ENCODE data around the gene CENPU.
A peak's percentile ranks its signal among the peaks of the same experiment; 100 is the strongest.
"Not testable (repeated sequence)": the region's sequence is repeated elsewhere in the genome, so short reads cannot be mapped to it uniquely, and the experiment has no call there.

CENPU gene

GRCh38 chr4:184680698-184681097 is 53.2 kb downstream of the CENPU start:
- DNase-seq, result no peak
- in situ Hi-C loops (cut with MboI; ENCODE audit: low pct_unique_long_range_greater_than_20kb, low sequenced_read_pairs), result no loop called here

- in situ Hi-C loops (cut with MboI; ENCODE audit: low pct_unique_long_range_greater_than_20kb, low sequenced_read_pairs), result no loop called here
- DNase-seq, result no peak
Observed at GRCh38 chr4:184675821-184676492, 57.9 kb downstream of the CENPU start.

- in situ Hi-C loops (cut with MboI; ENCODE audit: low pct_unique_long_range_greater_than_20kb, low sequenced_read_pairs), result no loop called here
- DNase-seq, result no peak
Observed at GRCh38 chr4:184675018-184675417, 58.9 kb downstream of the CENPU start.

GRCh38 chr4:184674011-184674410 is 59.9 kb downstream of the CENPU start:
- in situ Hi-C loops (cut with MboI; ENCODE audit: low pct_unique_long_range_greater_than_20kb, low sequenced_read_pairs), result no loop called here
- no peak for DNase-seq

- DNase-seq, result no peak
Observed at GRCh38 chr4:184672741-184673140, 61.2 kb downstream of the CENPU start.

GRCh38 chr4:184671101-184671500 is 62.8 kb downstream of the CENPU start:
- in situ Hi-C loops (cut with MboI; ENCODE audit: low pct_unique_long_range_greater_than_20kb, low sequenced_read_pairs), result no loop called here
- DNase-seq, result no peak

More at GRCh38 chr4:184672741-184673140, 61.2 kb downstream of the CENPU start:
- in situ Hi-C loops (cut with MboI; ENCODE audit: low pct_unique_long_range_greater_than_20kb, low sequenced_read_pairs), result no loop called here

- in situ Hi-C loops (cut with MboI; ENCODE audit: low pct_unique_long_range_greater_than_20kb, low sequenced_read_pairs), result no loop called here
- DNase-seq, result no peak
Observed at GRCh38 chr4:184669251-184669650, 64.6 kb downstream of the CENPU start.

- DNase-seq, result peak; percentile 73
- in situ Hi-C loops (cut with MboI; ENCODE audit: low pct_unique_long_range_greater_than_20kb, low sequenced_read_pairs), result no loop called here
Observed at GRCh38 chr4:184668511-184669114, 65.3 kb downstream of the CENPU start.

- DNase-seq, result no peak
- in situ Hi-C loops (cut with MboI; ENCODE audit: low pct_unique_long_range_greater_than_20kb, low sequenced_read_pairs), result no loop called here
Observed at GRCh38 chr4:184668096-184668495, 65.8 kb downstream of the CENPU start.

- in situ Hi-C loops (cut with MboI; ENCODE audit: low pct_unique_long_range_greater_than_20kb, low sequenced_read_pairs), result no loop called here
Observed at GRCh38 chr4:184666670-184667069, 67.2 kb downstream of the CENPU start.

GRCh38 chr4:184664445-184665210 is 69.3 kb downstream of the CENPU start:
- in situ Hi-C loops (cut with MboI; ENCODE audit: low pct_unique_long_range_greater_than_20kb, low sequenced_read_pairs), result no loop called here
- DNase-seq, result peak; percentile 43

More at GRCh38 chr4:184666670-184667069, 67.2 kb downstream of the CENPU start:
- no peak for DNase-seq

- in situ Hi-C loops (cut with MboI; ENCODE audit: low pct_unique_long_range_greater_than_20kb, low sequenced_read_pairs), result no loop called here
Observed at GRCh38 chr4:184662236-184662635, 71.7 kb downstream of the CENPU start.

GRCh38 chr4:184660978-184661377 is 72.9 kb downstream of the CENPU start:
- no peak for DNase-seq
- in situ Hi-C loops (cut with MboI; ENCODE audit: low pct_unique_long_range_greater_than_20kb, low sequenced_read_pairs), result no loop called here

More at GRCh38 chr4:184662236-184662635, 71.7 kb downstream of the CENPU start:
- no peak for DNase-seq

GRCh38 chr4:184657820-184658219 is 76.1 kb downstream of the CENPU start:
- in situ Hi-C loops (cut with MboI; ENCODE audit: low pct_unique_long_range_greater_than_20kb, low sequenced_read_pairs); DNase-seq: not testable (repeated sequence)

GRCh38 chr4:184657144-184657543 is 76.8 kb downstream of the CENPU start:
- DNase-seq, result no peak
- in situ Hi-C loops (cut with MboI; ENCODE audit: low pct_unique_long_range_greater_than_20kb, low sequenced_read_pairs), result no loop called here

GRCh38 chr4:184655889-184656869 is 77.7 kb downstream of the CENPU start:
- DNase-seq, result no peak
- in situ Hi-C loops (cut with MboI; ENCODE audit: low pct_unique_long_range_greater_than_20kb, low sequenced_read_pairs), result no loop called here

GRCh38 chr4:184653650-184654049 is 80.2 kb downstream of the CENPU start:
- DNase-seq, result no peak

GRCh38 chr4:184652681-184653080 is 81.2 kb downstream of the CENPU start:
- in situ Hi-C loops (cut with MboI; ENCODE audit: low pct_unique_long_range_greater_than_20kb, low sequenced_read_pairs); DNase-seq: not testable (repeated sequence)

More at GRCh38 chr4:184653650-184654049, 80.2 kb downstream of the CENPU start:
- in situ Hi-C loops (cut with MboI; ENCODE audit: low pct_unique_long_range_greater_than_20kb, low sequenced_read_pairs), result no loop called here

GRCh38 chr4:184651899-184652298 is 82.0 kb downstream of the CENPU start:
- in situ Hi-C loops (cut with MboI; ENCODE audit: low pct_unique_long_range_greater_than_20kb, low sequenced_read_pairs), result no loop called here
- no peak for DNase-seq
